K562 (cell line): ENCODE measurements around the gene SLC18A3. TPM values are rescaled to one million over a fixed set of nuclear protein-coding genes. Genes with fewer than 3 reads are reported as not detected.

Experiments
- ATF3 ChIP-seq, 2 experiments: fragments of 450-650 bp in 1 of 2; sonication (generic) in 1 of 2; formaldehyde crosslinking in 1 of 2; IDR thresholded peaks in 1 of 2; conservative IDR thresholded peaks in 1 of 2; 2 replicates each; pipeline versions ENCODE4 v1.6.1 to v1.8.1; 2016 to 2023; ENCODE audit warnings: mild to moderate bottlenecking in 2 of 2, moderate library complexity in 2 of 2, inconsistent platforms in 1 of 2, missing genetic modification reagents in 1 of 2
- CGGBP1 ChIP-seq: fragments of 250-450 bp; sonication (Bioruptor Pico); IDR thresholded peaks from 2 replicates; pipeline ENCODE4 v1.9.0; 2021; ENCODE audit warnings: mild to moderate bottlenecking
- ETS1 ChIP-seq: conservative IDR thresholded peaks from 2 replicates; pipeline ENCODE4 v1.6.1; 2011; ENCODE audit warnings: low read depth, mild to moderate bottlenecking, low read length; ENCODE audit not compliant: control insufficient read depth
- GABPB2 ChIP-seq: fragments of 250-450 bp; sonication (Bioruptor Pico); conservative IDR thresholded peaks from 2 replicates; pipeline ENCODE4 v1.5.1; 2021; ENCODE audit warnings: mild to moderate bottlenecking
- HNRNPLL ChIP-seq: fragments of 200-400 bp; formaldehyde crosslinking; IDR thresholded peaks from 2 replicates; pipeline ENCODE4 v1.6.1; 2017; ENCODE audit warnings: low read length, low read depth, mild to moderate bottlenecking; ENCODE audit not compliant: poor library complexity, severe bottlenecking
- ILF3 ChIP-seq: fragments of 450-650 bp; IDR thresholded peaks from 2 replicates; pipeline ENCODE4 v1.6.1; 2018; ENCODE audit warnings: antibody characterized with exemption, mild to moderate bottlenecking, moderate library complexity, borderline replicate concordance
- MEF2A ChIP-seq: IDR thresholded peaks from 2 replicates; pipeline ENCODE4 v1.6.1; 2011; ENCODE audit warnings: low read depth, mild to moderate bottlenecking, low read length, moderate library complexity; ENCODE audit not compliant: control insufficient read depth
- NFE2 ChIP-seq: IDR thresholded peaks from 2 replicates; pipeline ENCODE4 v1.6.1; 2014; ENCODE audit warnings: antibody characterized with exemption, low read depth
- PHF20 ChIP-seq: fragments of 450-650 bp; IDR thresholded peaks from 2 replicates; pipeline ENCODE4 v1.6.1; 2018; ENCODE audit not compliant: partially characterized antibody
- RAD21 ChIP-seq, 2 experiments: fragments of 250-450 bp in 1 of 2; fragments of 450-650 bp in 1 of 2; sonication (Bioruptor Pico) in 1 of 2; formaldehyde crosslinking in 1 of 2; IDR thresholded peaks in 1 of 2; conservative IDR thresholded peaks in 1 of 2; 2 replicates each; pipeline versions ENCODE4 v1.4.0 to v1.8.0; 2020 to 2022; ENCODE audit warnings: mild to moderate bottlenecking in 2 of 2, moderate library complexity in 1 of 2
- REST ChIP-seq, 2 experiments: fragments of 450-650 bp; formaldehyde crosslinking in 1 of 2; IDR thresholded peaks; 2 replicates each; pipeline versions ENCODE4 v1.4.0 to v1.6.1; 2014 to 2020; ENCODE audit warnings: mild to moderate bottlenecking in 2 of 2, borderline replicate concordance in 1 of 2, low read depth in 1 of 2
- SPI1 ChIP-seq: IDR thresholded peaks from 2 replicates; pipeline ENCODE4 v1.6.1; 2011; ENCODE audit warnings: low read depth, low read length, control low read depth, borderline replicate concordance
- ZC3H11A ChIP-seq: IDR thresholded peaks from 2 replicates; pipeline ENCODE4 v1.6.1; 2012; ENCODE audit warnings: low read depth, low read length, improper control_type of control experiment
- ZNF197 ChIP-seq: fragments of 200-800 bp; sonication (Bioruptor generic); IDR thresholded peaks from 2 replicates; pipeline ENCODE4 v1.6.1; 2016; ENCODE audit warnings: low read depth, missing genetic modification characterization, missing compliant biosample characterization
- polyA plus RNA-seq, 8 experiments: library from polyadenylated mRNA; depleted of rRNA in 4 of 8; stranded (reverse) in 5 of 8; unstranded in 3 of 8; fragments of >200 nt; fragmentation: Nextera tagmentation in 2 of 8; fragmentation: Illumina TruSeq in 1 of 8; extraction: Ambion mirVana in 2 of 8; extraction: Trizol in 1 of 8; gene quantifications; 2 replicates each; pipeline versions ENCODE4 v1.2.1 to v1.2.3, GENCODE V29; 2011 to 2014; ENCODE audit warnings: inconsistent platforms in 1 of 8, missing spikeins in 1 of 8
- total RNA-seq, 7 experiments: library from RNA; depleted of rRNA in 6 of 7; stranded (reverse); fragments of >200 nt in 6 of 7; fragmentation: Illumina TruSeq in 2 of 7; extraction: Trizol in 2 of 7; gene quantifications; 2 replicates each; pipeline versions ENCODE4 v1.2.1 to v1.2.3, GENCODE V29; 2011 to 2021; ENCODE audit warnings: low replicate concordance in 1 of 7
- TF ChIP-seq, protein P1 (sequence below): sonication (generic); formaldehyde crosslinking; IDR thresholded peaks from 2 replicates; pipeline ENCODE4 v1.8.1; 2023; ENCODE audit warnings: mild to moderate bottlenecking, missing genetic modification reagents

The SLC18A3 gene
- total and polyA plus RNA-seq, 9 of the 15 experiments (the other 6 are each of a cell fraction or from before 2014, with no cell fraction given), result not detected

- TF ChIP-seq ATF3 (IDR thresholded peaks at IDR 0.05) (no peak), ATF3 (CRISPR knock-in tag; conservative IDR thresholded peaks at IDR 0.05) (no peak), REST (IDR thresholded peaks at IDR 0.05; ENCODE audit: borderline replicate concordance) (peak; percentile 70), REST (CRISPR knock-in tag; IDR thresholded peaks at IDR 0.05; ENCODE audit: low read depth) (no peak; the same call in 1 of the 2 replicates), ILF3 (no peak), NFE2 (peak; percentile 39; the same call in 1 of the 2 replicates), SPI1 (no peak), MEF2A (no peak), CGGBP1 (CRISPR knock-in tag) (no peak), GABPB2 (CRISPR knock-in tag) (no peak), PHF20 (no peak), ZC3H11A (no peak), ETS1 (no peak), RAD21 (CRISPR knock-in tag; conservative IDR thresholded peaks at IDR 0.05 in 1 of 2, IDR thresholded peaks at IDR 0.05 in 1 of 2) (peak; percentile 75 to 93), ZNF197 (CRISPR knock-in tag) (no peak), HNRNPLL (no peak)
- TF ChIP-seq, protein P1, sequence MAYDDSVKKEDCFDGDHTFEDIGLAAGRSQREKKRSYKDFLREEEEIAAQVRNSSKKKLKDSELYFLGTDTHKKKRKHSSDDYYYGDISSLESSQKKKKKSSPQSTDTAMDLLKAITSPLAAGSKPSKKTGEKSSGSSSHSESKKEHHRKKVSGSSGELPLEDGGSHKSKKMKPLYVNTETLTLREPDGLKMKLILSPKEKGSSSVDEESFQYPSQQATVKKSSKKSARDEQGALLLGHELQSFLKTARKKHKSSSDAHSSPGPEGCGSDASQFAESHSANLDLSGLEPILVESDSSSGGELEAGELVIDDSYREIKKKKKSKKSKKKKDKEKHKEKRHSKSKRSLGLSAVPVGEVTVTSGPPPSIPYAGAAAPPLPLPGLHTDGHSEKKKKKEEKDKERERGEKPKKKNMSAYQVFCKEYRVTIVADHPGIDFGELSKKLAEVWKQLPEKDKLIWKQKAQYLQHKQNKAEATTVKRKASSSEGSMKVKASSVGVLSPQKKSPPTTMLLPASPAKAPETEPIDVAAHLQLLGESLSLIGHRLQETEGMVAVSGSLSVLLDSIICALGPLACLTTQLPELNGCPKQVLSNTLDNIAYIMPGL (CRISPR knock-in tag), result no peak
These were observed 15.5 kb upstream of the SLC18A3 start (continued) for GRCh38 chr10:49594594-49594993.
